KOPT-K1 (cell line): ENCODE measurements around the gene SMIM32.

Experiments
- H3K27ac ChIP-seq: fragments of 200-600 bp; sonication (generic); 2 replicates; pipeline ENCODE4 v1.5.1; 2016; ENCODE audit warnings: antibody characterized with exemption, mild to moderate bottlenecking, low read depth, low read length; ENCODE audit not compliant: poor library complexity, severe bottlenecking
- H3K36me3 ChIP-seq: fragments of 200-600 bp; sonication (generic); 2 replicates; pipeline ENCODE4 v1.5.1; 2017; ENCODE audit warnings: antibody characterized with exemption, mild to moderate bottlenecking, low read length, moderate library complexity; ENCODE audit not compliant: insufficient read depth
- H3K9me3 ChIP-seq: fragments of 200-600 bp; sonication (generic); 2 replicates; pipeline ENCODE4 v1.5.1; 2017; ENCODE audit warnings: antibody characterized with exemption, low read length, mild to moderate bottlenecking; ENCODE audit not compliant: insufficient read depth, poor library complexity, severe bottlenecking

SMIM32 gene

GRCh38 chr5:136200130-136200529 is 7.2 kb upstream of the SMIM32 start:
- no peaks in the 10 kb centered on the region for H3K36me3 ChIP-seq
- H3K27ac ChIP-seq: no peak overlapping the region
- no peaks in the 10 kb centered on the region for H3K9me3 ChIP-seq

- no peaks in the 10 kb centered on the region for H3K9me3 ChIP-seq
- no peaks in the 10 kb centered on the region for H3K36me3 ChIP-seq
- no peak overlapping the region for H3K27ac ChIP-seq
These were observed 6.4 kb upstream of the SMIM32 start for GRCh38 chr5:136199408-136199807.

GRCh38 chr5:136198453-136198852 is 5.5 kb upstream of the SMIM32 start:
- Histone ChIP-seq H3K27ac (no peak overlapping the region), H3K9me3 (no peaks in the 10 kb centered on the region), H3K36me3 (no peaks in the 10 kb centered on the region)

- Histone ChIP-seq H3K9me3 (no peaks in the 10 kb centered on the region), H3K27ac (no peak overlapping the region), H3K36me3 (no peaks in the 10 kb centered on the region)
These were observed 4.6 kb upstream of the SMIM32 start for GRCh38 chr5:136197462-136198142.

- Histone ChIP-seq H3K27ac (no peak overlapping the region), H3K36me3 (no peaks in the 10 kb centered on the region), H3K9me3 (no peaks in the 10 kb centered on the region)
These were observed 3.2 kb upstream of the SMIM32 start for GRCh38 chr5:136195971-136196820.

- Histone ChIP-seq H3K27ac (no peak overlapping the region), H3K36me3 (no peaks in the 10 kb centered on the region), H3K9me3 (no peaks in the 10 kb centered on the region)
These were observed 1.6 kb upstream of the SMIM32 start for GRCh38 chr5:136194576-136194975.

- H3K27ac ChIP-seq: no peak overlapping the region
- H3K9me3 ChIP-seq: no peaks in the 10 kb centered on the region
- H3K36me3 ChIP-seq: no peaks in the 10 kb centered on the region
These were observed 467 bp upstream of the SMIM32 start for GRCh38 chr5:136193322-136193935.

GRCh38 chr5:136192015-136192525 is 892 bp downstream of the SMIM32 start:
- no peaks in the 10 kb centered on the region for H3K9me3 ChIP-seq
- H3K36me3 ChIP-seq: no peaks in the 10 kb centered on the region
- no peak overlapping the region for H3K27ac ChIP-seq

- Histone ChIP-seq H3K9me3 (no peaks in the 10 kb centered on the region), H3K27ac (no peak overlapping the region), H3K36me3 (no peaks in the 10 kb centered on the region)
These were observed 1.5 kb downstream of the SMIM32 start for GRCh38 chr5:136191304-136192014.

- H3K9me3 ChIP-seq: no peaks in the 10 kb centered on the region
- H3K27ac ChIP-seq: no peak overlapping the region
- H3K36me3 ChIP-seq: no peaks in the 10 kb centered on the region
These were observed 2.1 kb downstream of the SMIM32 start for GRCh38 chr5:136190904-136191303.

GRCh38 chr5:136190091-136190720 is 2.8 kb downstream of the SMIM32 start:
- no peaks in the 10 kb centered on the region for H3K9me3 ChIP-seq

GRCh38 chr5:136188859-136189258 is 4.1 kb downstream of the SMIM32 start:
- Histone ChIP-seq H3K9me3 (no peaks in the 10 kb centered on the region), H3K27ac (no peak overlapping the region), H3K36me3 (no peaks in the 10 kb centered on the region)

More at GRCh38 chr5:136190091-136190720, 2.8 kb downstream of the SMIM32 start:
- H3K27ac ChIP-seq: no peak overlapping the region
- no peaks in the 10 kb centered on the region for H3K36me3 ChIP-seq

- Histone ChIP-seq H3K9me3 (no peaks in the 10 kb centered on the region), H3K27ac (no peak overlapping the region), H3K36me3 (no peaks in the 10 kb centered on the region)
These were observed 6.2 kb downstream of the SMIM32 start for GRCh38 chr5:136186796-136187195.

- no peaks in the 10 kb centered on the region for H3K9me3 ChIP-seq
- H3K27ac ChIP-seq: no peak overlapping the region
- no peaks in the 10 kb centered on the region for H3K36me3 ChIP-seq
These were observed 6.8 kb downstream of the SMIM32 start for GRCh38 chr5:136185974-136186665.
